Measurements from ENCODE around the gene CDSN.
"Not testable (repeated sequence)": the region's sequence is repeated elsewhere in the genome, so short reads cannot be mapped to it uniquely, and the experiment has no call there.

Gene CDSN

GRCh38 chr6:31120151-31120915, at the start of gene CDSN:
Gene CDSN, minus strand, starts transcription at chr6:31120446. Its CDS starts 27 bp downstream, at chr6:31120419.
- no peak for DNase-seq

DNA sequence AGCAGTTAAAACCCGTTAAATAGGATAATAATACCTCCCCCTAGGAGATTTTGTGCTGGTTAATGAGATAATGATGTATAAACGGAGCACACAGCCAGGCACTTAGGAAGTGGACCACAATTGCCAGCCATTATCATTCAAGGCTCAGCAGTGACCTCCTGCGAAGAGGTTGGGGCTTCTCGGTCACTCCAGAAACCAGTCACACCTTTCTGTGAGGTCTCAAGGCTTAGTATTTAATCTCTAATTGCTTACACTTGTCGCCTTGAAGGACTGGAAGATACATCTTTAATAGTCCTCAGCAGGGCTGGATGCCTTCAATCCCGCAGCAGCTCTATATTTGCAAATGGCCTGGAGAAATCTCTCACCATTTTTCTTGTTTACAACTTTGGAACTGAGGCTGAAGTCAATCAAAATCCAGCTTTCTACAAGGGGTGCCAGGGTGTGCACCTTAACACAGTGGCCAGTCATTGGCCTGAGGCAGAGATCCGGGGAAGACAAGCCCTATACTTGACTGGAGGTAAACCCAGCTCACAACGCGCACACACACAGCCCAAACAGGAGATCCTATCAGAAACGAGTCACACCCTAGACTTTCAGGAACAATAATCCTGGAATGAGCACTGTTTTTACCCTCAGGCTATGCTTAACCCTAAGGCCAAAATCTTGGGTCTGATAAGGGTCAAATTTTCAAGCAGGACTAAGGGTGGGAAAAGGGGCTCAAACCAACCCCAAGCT, 49.0 kb upstream of the CDSN start:
- DNase-seq, result no peak

DNA sequence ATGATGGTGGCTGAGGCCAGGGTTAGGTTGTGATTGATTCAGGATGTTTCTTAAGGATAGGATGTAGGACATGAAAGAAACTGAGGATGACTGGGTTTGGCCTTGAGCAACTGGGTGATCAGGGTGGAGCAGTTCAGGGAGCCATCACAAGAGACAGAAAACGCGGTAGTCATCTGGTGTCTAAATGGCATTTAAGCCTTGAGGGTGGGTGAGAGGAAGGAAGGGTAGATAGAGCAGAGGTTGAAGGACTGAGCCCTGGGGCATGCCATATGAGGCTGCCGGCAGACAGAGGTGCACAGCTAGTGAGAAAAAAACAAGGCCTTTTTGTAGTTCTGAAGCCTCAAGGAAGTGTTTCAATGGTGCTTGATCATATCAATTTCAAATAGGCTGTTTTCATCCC, 48.4 kb upstream of the CDSN start:
- no peak for DNase-seq

GRCh38 chr6:31165986-31166385, 45.7 kb upstream of the CDSN start:
- DNase-seq, result no peak

- DNase-seq, result not testable (repeated sequence)
Measured at GRCh38 chr6:31165064-31165832, 45.0 kb upstream of the CDSN start.

DNA sequence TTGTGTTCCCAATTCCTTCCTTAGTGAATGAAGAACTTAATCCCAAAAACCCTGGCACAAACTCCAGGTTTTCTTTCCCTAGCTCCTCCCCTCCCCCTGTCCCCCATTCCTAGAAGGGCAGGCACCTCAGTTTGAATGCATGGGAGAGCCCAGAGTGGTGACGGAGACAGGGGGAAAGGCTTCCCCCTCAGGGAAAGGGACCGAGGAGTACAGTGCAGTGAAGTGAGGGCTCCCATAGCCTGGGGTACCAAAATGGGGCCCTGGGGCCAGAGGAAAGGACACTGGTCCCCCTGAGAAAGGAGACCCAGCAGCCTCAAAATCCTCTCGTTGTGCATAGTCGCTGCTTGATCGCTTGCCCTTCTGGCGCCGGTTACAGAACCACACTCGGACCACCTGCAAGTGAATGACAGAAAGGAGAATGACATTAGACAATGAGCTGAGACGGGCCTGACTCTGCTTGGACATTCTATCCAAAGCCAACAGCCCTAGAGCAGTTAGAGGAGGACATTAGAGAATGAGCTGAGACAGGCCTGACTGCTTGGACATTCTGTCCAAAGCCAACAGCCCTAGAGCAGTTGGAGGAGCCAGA, 44.3 kb upstream of the CDSN start:
- DNase-seq, result not testable (repeated sequence)

- DNase-seq, result no peak
Measured at GRCh38 chr6:31163922-31164321, 43.7 kb upstream of the CDSN start.

GRCh38 chr6:31162463-31163165, 42.4 kb upstream of the CDSN start:
- DNase-seq, result no peak

DNA sequence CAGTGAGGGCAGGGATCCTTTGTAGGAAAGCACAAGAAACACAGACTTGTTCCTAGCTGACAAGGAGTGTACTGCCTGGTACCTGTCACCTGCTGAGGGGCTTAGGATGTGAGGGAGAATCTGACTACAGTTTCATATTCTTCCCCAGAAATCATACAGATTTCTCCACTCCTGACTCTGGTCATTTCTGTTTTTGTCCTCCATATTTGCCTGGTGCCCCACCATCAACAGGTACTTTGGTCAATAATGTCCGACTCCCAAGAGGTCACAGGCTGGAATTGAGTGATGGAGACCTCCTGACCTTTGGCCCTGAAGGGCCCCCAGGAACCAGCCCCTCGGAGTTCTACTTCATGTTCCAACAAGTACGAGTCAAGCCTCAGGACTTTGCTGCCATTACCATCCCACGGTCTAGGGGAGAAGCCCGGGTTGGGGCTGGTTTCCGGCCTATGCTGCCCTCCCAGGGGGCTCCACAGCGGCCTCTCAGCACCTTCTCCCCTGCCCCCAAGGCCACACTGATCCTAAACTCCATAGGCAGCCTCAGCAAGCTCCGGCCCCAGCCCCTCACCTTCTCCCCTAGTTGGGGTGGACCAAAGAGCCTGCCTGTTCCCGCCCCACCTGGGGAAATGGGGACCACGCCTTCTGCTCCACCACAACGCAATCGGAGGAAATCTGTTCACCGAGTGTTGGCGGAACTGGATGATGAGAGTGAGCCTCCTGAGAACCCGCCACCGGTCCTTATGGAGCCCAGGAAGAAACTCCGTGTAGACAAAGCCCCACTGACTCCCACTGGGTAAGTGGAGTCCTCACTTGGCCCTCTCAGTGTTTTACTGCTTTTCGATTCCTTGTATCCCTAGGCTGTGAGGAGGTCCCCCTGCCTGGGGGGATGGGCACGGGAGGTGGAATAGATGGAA, 41.2 kb upstream of the CDSN start:
- no peak for DNase-seq

- DNase-seq, result peak; percentile 23
Measured at GRCh38 chr6:31158863-31159855, 38.9 kb upstream of the CDSN start.

- peak; percentile 96 for DNase-seq
Measured at GRCh38 chr6:31158140-31158862, 38.1 kb upstream of the CDSN start, which contains the start of gene TCF19. Gene TCF19, plus strand, starts transcription at chr6:31158589. Its CDS starts 881 bp downstream, at chr6:31159470.

DNA sequence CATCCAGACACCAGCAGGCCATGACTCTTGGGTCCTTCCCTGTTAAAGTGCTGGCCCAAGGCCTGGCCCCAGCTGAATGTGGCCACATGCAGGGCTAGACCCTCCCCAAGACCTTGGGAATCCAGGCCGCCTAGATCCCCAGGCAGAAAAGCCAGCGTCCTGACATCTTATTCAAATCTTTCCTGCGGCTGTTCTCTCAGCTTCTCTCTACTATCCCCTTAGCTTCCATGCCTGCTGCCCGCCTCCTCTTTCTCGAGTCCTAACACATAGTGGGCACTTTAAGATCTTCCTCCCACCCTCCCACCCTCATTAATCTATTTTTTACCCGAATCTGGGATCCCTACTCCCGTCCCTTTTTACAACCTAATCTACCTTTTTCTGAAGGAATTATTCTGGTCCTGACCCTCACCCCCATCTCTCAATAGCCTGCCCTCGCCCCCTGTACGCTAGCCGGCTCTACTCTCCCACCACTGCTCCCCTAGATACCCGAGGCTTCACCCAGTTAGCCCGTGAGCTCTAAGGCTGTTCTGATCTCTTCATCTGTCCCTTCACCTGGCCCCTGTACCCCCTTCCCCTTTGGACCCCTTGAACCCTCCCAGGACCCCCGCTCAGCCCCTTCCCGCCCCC, 37.4 kb upstream of the CDSN start, which contains the start of gene CCHCR1:
TSS of gene CCHCR1 (minus strand) at position 290 of the 627 bp plus-strand sequence. CDS start at position 88, 202 bp downstream.
- no peak for DNase-seq

- no peak for DNase-seq
Measured at GRCh38 chr6:31156641-31157040, 36.4 kb upstream of the CDSN start.

DNA sequence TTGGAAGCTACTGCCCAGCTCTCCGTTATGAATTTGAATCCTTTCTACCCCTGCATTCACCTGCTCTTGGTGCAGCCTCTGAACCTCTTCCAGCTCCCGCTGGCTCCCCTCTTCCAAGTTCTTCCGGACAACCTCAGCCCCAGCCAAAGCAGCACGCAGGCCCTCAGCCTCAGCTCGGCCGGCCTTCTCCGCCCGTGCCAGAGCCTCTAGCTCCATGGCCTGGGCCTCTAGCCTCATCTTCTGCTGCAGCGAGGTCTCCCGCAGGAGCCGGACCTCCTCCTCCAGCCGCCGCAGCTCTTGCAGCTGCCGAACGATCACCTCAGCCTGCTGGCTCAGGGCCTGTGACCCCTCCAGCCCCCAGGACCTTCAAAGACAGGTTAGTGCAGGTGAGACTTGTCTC, 34.2 kb upstream of the CDSN start:
- DNase-seq, result no peak

- DNase-seq, result no peak
Measured at GRCh38 chr6:31152781-31153180, 32.5 kb upstream of the CDSN start.

DNA sequence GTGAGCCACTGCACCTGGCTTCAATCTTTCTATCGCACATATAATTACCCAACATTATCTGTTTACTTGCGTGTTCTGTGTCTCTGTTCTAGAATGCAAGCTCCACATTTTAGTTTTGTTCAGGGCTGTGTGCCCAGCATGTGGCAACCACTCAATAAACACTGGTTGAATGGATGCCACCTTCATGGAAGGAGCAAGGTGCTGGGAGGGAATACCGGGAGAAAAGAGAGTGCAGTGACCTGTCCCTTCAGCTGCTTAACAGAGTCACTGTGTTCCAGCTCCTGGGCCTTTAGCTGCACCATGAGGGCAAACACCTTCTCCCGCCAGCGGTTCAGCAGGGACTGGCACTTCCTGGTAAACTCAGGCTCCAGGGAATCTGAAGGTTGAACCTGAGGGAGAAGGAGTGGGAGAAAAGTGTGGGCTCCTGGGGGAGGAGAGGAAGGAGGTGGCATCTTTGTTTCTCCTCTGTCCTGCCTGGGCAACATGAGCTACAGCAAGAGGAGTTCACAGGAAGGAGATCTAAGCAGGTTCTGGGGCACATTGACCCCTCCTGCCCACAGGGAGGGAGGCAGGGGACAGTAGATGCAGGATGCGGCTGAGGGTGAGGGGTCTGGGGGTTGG, 29.7 kb upstream of the CDSN start:
- DNase-seq, result no peak

GRCh38 chr6:31145386-31145785, 25.1 kb upstream of the CDSN start:
- no peak for DNase-seq

DNA sequence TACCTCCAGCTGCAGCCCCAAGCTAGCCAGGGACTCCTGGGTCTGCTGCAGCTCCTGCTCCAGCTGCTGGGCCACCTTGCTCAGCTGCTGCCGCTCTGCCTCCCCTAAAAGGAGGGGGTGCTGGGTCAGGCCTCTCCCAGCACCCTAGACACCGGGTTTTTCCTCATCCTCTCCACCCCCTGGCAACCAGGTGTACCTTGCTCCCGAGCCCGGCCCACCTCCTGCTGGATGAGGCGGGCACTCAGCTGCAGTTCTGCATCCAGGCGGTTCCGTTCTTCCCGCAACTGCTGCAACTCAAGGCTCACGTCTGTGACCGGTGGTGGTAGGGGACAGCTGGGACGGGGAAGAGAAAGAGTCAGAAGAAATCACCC, 24.7 kb upstream of the CDSN start:
- no peak for DNase-seq
